HG03442 (cell line): ENCODE data around the gene CDC42BPG.

Experiments used
- ATAC-seq: cut with Tn5 transposase; IDR thresholded peaks from one replicate; pipeline ENCODE4 v1.9.1; 2021; ENCODE audit warnings: mild to moderate bottlenecking, moderate library complexity; ENCODE audit not compliant: unreplicated experiment

Gene CDC42BPG

DNA sequence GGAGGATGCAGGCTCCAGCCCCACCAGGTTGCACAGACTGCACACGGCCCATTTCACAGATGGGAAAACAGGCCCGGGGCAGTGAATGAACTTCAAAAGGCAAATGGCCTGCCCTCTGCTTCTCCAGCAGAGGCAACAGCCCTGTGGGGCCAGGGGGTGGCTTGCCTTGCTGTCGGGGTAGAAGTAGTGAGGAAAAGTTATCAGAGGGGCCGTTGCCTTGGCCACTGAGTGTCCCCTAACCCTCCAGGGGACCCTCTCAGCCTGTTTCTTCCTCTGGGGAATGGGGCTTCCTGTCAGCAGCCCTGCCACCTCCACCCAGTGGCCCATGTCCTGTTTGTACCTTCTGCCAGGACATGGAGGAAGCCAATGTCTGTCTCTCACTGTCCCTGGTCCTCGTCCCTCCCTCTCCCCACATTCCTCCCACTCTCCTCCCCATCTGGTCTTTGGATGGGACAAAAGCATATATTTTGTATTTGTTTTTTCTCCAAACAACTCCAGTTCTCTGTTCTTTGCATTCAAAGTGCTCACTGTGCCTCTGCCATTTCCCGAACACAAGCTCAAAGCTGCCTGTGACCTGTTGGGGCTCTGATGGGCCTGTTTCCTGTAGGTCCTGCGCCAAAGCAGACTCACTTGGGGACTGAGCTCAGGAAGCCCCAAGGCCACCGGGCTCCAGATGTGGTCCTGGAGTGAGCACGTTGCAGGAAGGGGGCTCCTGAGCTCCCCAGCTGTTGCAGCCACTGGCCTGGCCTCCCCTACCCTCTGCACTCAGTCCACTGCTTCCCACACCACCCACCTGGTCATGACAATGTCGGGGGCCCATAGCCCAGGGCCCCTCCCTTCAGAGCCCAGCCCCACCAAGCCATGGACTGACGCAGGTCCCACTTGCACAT is 50.9 kb downstream of the CDC42BPG start:
- ATAC-seq, result no peak

DNA sequence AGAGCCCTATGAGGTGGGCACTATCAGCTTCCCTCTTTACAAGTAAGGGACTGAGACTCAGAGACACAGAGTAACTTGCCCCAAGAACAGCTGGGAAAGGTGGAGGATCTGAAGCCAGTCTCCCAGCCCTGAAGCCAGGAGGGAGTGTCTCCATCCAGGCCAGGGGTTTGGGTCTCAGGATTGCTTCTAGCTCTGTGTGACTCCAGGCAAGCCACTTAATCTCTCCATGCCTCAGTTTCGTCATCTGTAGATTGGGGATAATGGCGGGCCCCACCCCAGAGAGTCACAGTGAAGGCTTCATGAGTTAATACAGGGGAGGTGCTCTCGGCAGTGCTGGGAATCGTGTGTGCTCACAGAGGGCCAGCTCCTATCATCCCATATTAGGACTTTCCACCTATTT is 52.0 kb downstream of the CDC42BPG start:
- ATAC-seq, result no peak

DNA sequence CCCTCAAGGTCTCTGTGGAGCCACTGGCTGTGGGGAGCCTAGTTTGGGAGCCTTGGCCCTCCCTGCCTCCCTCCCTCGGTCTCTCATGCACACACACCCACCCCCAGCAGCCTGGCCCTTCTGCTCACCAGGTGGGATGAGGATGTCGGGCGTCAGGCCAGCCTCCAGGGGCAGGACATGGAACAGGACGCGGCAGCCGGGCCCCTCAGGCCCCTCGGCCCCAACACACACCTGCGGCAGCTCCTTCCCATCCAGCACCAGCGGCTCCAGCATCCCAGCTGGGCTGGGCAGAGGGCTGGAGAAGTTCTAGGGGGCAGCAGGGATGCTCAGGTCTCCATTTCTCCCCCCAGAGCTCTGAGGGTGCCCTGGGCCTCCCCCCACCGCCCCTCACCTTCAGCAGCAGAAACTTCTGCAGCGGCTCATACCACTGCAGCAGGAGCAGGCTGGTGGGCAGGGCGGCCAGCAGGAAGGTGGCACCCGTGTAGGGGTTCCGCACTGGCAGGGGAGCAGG is 52.6 kb downstream of the CDC42BPG start:
- ATAC-seq, result no peak

DNA sequence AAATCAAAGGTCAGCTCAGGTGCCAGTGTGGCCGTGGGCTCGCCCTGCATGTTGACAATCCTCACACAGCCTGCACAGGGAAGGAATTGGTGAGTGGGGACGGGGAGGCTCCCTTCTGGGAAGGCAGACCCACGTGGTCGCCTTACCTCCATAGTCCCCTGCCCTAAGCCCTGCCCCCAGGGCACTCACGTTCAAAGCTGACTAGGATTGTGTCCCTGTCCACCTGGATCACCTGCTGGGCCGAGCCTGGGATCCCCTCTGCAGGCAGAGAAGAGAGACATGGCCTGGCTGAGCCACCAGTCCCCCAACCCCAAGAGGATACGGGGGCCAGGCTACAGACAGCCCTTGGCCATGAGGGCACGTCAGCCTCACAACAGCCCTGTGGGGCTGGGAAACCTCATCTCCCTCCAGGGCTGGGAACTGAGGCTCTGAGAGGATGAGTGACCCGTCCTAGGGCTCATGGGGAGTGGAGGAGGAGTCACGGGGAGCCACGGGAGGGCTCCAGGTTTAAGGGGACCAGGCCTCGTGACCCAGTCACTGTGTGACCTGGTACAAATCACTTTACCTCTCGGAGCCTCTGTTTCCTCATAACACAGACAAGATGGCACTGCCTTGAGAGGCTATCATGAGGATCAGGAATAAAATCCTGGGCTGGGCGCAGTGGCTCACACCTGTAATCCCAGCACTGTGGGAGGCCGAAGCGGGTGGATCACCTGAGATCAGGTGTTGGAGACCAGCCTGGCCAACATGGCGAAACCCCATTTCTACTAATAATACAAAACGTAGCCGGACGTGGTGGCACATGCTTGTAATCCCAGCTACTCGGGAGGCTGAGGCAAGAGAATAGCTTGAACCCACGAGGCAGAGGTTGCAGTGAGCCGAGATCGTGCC is 54.0 kb downstream of the CDC42BPG start:
- ATAC-seq, result no peak

DNA sequence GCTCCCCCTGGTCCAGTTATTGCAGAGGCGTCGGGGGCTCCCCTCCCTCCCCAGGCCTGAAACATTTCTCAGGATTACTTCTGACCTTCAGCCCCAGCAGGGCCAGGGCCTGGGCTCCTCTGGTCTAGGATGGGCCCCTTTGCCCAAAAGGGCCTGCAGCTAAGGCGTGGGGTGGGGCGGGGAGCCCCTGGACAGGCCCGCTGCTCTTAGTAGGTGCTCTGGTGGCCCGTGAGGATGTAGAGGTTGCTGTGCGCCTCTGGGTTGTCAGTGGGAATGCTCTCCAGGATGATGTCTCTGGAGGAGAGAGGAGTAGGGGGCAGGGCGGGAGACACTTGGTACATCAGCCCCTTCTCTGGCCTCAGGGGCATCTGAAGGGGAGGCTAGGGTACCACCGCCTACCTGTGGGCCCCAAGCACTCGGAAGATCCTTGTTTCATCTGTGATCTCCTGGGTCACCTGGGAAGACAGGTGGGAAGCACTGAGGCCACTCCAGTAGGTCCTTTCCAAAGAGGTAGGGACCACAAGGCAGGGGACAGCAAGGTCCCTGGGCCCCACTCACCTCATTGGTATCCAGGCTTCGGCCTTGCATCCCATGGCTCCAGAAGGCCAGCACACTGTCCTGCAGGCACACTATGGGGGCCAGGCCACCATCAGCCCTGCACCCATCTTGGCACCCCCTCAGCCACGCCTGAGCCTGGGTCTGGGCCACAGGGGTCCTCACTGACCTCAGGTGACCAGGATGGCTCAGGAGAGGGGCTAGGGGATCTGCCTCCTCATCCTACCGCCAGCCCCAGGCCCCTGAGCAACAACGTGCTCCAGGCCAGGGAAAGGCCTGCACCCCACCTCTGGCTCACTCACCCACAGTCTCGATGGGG is 54.9 kb downstream of the CDC42BPG start:
- ATAC-seq, result no peak

DNA sequence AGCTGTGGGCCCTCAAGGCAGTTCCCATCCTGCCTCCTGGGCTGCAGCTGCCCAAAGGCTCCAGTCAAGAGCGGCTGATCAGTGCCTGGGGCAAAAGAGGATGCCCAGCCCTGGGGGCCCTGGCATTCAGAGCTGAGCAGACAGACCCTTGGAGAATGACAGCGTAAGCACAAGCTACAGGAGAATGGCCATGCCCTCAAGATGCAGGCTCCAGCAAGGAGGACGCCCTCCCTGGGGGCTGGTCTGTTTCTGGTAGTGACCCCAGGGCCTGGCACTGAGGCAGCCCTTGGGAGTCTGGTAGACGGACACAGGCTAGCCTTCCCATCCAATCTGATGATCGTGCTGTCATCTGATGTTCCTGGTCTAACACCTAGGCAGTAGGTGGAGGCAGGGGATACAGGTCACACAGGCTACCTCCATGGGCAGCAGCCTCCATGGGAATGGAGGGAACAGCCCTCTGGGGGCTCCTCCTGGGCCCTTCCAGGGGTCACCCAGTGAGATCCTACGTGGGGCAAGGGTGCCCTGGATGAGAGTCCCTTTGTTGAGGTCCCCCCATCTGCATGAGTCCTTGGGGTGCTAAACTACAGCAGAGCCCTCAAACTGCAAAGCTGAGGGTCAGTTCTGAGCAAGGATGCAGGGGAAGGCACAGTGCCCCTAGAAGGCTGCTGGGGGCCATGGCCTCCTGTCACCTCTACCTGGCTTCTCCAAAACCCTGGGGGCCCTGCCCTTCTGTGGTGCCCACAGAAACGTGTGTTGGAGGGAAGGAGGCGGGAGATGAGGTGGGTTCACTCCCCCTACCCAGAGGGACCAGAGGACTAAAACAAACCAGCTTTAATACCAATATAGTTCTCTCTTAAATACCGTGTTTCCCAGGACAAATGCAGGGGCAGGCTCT is 55.9 kb downstream of the CDC42BPG start:
- no peak for ATAC-seq

DNA sequence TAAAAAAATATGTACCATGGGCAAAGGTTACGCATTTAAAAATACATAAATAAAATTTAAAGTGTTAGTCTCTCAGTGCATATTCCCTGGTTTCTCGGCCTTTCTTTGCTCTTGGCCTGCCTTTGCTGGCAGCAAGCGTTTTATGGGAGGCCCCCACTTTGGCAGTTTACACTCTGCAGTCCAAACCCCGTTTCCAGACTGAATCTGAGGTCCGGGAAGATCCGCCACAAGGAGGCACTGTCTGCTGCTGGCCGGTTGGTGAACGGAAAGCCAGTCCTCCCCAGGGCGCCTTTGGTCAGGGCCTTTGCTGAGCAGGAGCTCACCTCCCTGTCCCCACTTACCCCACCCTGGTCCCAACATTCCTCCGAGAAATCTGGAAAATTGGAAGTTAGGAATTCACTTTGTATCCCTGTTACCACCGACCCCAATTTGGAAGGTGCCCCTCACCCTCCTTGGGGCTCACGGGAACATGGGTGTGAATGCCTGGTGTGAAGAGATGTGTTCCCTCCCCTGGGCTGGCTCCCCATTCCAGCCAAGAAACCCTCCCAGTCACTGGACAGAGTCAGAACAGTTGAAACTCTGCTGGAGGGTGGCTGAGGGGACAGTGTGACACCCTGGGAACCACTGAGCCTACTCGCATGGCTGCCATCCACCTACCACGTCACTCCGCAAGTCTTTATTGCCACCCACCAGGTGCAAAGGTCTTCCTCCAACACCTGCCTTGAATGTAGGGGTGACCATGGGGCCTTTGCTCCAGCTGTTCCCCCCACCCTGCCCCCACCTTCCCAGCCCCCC is 56.7 kb downstream of the CDC42BPG start:
- ATAC-seq, result no peak

DNA sequence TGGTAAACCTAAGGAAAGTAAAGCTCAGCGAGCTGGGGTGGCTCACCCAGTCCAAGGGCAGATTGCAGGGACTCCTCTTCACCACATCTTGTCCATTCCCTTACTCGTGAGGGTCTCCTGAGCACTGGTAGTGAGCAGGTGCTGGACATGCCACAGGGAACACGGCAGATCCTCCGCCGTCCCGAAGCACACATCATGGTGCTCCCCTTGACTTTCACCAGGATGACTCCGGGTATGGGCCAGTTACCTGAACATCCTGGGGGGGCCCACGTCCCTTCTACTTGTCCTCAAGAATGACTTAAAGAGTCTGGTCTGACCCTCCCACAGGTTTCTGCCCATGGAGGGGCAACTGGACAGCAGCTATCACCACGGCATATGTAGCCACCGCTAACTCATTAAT is 58.1 kb downstream of the CDC42BPG start:
- ATAC-seq, result no peak

DNA sequence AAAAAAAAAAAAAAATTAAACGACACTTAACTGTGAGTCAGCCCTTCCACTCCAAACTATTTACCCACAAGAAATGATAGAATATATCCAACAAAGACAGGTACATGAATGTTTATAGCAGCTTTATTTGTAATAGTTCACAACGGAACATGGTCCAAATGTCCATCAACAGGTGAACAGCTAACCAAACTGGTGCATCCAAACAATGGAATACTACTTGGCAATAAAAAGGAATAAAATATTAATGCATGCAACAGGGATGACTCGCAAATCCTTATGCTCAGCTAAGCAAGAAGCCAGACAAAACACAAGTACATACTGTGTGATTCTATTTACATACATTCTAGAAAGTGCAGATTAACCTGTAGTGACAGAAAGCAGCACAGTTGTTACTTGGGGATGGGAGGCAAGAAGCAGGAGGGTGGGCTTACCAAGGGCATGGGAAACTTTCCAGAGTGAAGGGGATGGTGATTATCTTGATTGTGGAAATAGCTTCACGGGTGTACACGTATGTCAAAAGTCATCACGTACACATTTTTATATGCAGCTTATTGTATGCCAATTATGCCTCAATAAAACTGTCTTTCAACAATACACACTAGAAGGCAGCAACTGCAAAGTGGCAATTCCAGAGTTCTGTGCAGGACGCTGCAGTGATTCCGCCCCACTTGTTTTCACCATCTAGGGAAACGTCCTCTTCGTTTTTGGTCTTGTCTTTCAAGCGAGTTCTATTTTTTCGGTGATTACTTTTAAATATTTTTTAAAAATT is 59.5 kb downstream of the CDC42BPG start:
- ATAC-seq, result no peak

DNA sequence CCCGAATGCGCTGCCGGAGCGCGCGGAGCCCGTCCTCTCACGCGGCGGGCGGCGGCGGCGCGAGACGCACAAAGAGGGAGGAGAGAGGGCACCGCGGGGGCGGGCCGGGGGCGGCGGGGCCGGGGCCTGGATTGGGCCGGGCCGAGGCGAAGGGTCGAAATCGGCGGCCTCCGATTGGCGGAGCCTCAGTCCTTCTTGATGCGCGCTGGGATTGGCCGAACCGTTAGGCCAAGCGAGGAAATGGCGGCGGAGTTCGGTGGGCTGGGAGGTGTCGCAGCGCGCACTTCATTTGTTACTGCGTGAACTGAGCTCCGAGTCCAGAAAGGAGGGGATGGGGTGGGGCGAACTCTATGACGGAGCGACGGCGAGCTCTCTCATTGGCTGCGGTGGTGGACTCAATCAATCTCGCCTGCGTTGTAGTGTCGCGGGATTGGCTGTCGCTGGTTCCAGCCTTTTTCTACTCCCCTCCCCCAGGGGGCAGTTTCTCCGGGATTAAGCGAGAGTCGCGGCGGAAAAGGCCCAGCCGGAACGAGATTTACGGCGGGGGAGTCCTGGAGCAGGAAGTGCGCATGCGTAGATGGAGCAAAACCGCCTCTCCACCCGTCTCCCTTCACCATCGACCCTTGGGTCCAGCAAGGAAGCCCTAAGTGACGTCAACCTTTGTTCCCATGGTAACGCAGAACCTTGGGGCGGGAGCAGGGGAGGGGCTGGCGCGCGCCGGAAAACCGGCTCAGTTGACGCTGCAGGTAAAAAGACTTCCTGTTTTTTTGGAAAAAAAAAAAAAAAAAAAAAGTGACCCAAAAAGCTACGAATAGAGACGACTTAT is 65.8 kb downstream of the CDC42BPG start, which contains the start of gene SF1:
SF1 (minus strand) TSS at position 70 of the 826 bp plus-strand sequence. CDS start 150 bp downstream, outside the sequence.
- peak; percentile 72 for ATAC-seq

DNA sequence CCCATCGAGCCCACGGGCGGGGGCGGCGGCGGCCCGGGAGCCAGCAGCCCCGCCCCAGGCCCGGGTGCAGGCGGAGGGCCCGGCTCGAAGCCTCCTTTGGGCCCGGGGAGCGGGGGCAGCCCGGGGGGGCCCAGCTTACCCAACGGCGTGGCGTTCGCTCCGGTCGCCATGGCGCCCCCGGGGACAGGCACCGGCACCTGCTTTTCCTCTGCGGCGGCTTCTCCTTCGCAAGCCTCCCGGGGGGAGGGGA is 66.3 kb downstream of the CDC42BPG start:
- ATAC-seq, result no peak

DNA sequence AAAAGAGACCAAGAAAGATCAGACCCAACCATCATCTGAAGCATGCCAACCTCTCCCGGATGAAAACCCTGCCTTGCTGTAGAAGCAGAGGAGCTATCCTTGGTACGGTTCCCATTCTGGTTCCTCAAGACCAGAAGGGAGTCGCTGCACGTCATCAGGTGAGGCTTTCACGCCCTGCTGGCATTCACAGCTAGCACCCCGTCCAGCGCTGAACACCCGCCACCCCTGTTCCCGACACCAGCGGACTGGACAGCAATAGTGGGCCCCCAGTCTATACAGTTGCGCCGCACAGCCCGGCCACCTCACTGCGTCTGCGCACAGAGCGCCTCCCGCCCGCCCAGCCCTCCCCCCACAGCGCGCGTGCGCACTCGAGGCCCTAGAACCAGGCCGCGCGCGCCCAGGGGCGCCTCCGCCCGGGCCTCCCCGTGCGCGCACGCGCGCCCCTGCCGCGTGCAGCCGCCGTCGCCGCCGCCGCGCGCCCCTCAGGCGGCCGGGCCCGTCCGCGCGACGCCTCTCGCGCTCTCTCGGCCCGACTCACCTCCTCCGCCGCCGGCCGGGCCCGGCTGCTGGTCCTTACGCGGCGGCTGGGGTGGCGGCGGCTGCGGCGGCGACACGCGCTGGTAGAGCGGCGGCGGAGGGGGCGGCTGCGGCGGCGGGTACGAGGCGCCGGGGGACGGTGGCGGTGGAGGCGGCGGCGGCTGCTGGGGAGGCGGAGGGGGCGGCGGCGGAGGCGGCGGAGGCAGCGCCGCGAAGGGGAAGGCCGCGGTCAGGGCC is 66.8 kb downstream of the CDC42BPG start:
- peak; percentile 16 for ATAC-seq

DNA sequence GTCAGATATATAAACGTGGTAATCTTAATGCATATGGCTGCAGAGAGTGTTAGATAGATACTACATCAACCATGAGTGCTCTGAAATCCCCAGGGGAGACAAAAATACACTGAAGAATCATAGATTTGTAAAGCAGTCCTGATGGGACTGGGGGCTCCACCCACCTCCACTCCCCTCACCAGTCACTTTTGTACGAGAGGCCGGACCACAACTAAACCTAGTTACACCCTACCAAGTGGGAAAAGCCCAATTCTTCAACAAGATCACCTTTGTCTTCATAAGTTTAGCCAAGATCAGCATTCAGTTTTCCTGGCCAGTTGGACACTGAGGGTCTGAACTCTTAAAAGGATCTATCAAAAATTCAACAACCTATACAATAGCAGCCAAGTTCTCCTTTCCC is 67.6 kb downstream of the CDC42BPG start:
- no peak for ATAC-seq

DNA sequence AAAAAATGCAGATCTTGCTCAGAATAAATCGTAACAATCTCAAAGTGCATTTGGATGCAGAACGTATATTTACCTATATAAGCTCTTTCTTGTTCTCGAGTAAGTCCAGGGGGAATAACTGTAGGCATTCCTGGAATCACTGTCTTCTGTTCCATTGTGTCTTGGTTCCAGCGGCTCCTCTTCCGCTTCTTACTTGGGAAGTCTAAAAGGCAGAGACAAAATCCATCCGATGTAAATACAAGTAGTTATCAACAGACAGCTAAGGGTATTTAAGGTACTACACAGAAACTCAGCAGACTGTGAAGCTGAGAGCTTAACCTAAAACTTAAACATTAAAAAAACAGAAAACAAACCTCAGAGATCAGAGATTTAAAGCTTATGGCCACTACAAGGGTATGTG is 68.0 kb downstream of the CDC42BPG start:
- no peak for ATAC-seq

DNA sequence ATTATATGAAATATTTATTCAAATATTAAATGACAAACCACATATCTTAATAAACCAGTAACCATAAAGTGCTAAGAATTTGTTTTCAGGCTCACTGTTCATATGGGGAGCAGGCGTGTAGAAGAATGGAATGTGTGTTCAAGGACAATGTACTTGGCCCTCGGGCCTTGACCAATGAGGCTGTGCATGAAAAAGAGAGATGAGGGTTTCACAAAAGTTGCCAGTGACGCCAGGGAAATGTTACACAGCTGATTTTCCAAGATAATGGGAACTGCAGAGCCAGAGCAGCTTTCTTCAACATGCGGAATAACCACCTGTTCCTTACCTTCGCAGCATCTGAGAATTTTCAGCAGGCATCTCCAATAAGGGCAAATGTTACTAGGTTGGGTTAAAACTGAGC is 70.3 kb downstream of the CDC42BPG start:
- no peak for ATAC-seq
